Common myeloid progenitor, CD34-positive (primary cell): ENCODE data around the gene CRLF1.

Experiments used
- CTCF ChIA-PET: fragments of 350-600 bp; sonication (Branson Sonifier 250); formaldehyde crosslinking; loops from one replicate; lab custom pipeline; 2021; ENCODE audit warnings: antibody characterized with exemption; lab: Charles Lee
- POLR2A ChIA-PET: fragments of 350-600 bp; sonication (Branson Sonifier 250); formaldehyde crosslinking; loops from one replicate; lab custom pipeline; 2021; ENCODE audit warnings: antibody characterized with exemption; lab: Charles Lee
- DNase-seq, 3 donors: peaks; one replicate each; pipeline versions ENCODE4 v3.0.0 to v3.0.0-alpha.2; 2013
- H3K27ac ChIP-seq, 2 experiments: 1 replicate in 1 of 2; 2 replicates in 1 of 2; pipeline ENCODE4 v1.7.0; 2013; ENCODE audit warnings: inconsistent platforms in 2 of 2, low read length in 2 of 2, mild to moderate bottlenecking in 2 of 2, low read depth in 1 of 2, moderate library complexity in 1 of 2; ENCODE audit not compliant: severe bottlenecking in 2 of 2, insufficient read depth in 1 of 2, poor library complexity in 1 of 2
- H3K27me3 ChIP-seq, 5 experiments: replicated peaks in 2 of 5; 1 replicate in 3 of 5; 2 replicates in 2 of 5; pipeline versions ENCODE4 v1.6.1 to v1.7.0; 2013; ENCODE audit warnings: low read length in 4 of 5, mild to moderate bottlenecking in 2 of 5, moderate library complexity in 2 of 5, inconsistent platforms in 1 of 5; ENCODE audit not compliant: insufficient read depth in 5 of 5, control insufficient read depth in 4 of 5
- H3K36me3 ChIP-seq, 4 experiments: 1 replicate in 2 of 4; 2 replicates in 2 of 4; pipeline versions ENCODE4 v1.6.1 to v1.7.0; 2013; ENCODE audit warnings: low read length in 3 of 4, control low read depth in 1 of 4, mild to moderate bottlenecking in 1 of 4; ENCODE audit not compliant: control insufficient read depth in 4 of 4, insufficient read depth in 4 of 4
- H3K4me1 ChIP-seq, 4 experiments: 1 replicate in 3 of 4; 2 replicates in 1 of 4; pipeline versions ENCODE4 v1.6.1 to v1.7.1; 2013; ENCODE audit warnings: low read length in 3 of 4, mild to moderate bottlenecking in 3 of 4, control low read depth in 1 of 4, inconsistent platforms in 1 of 4, moderate library complexity in 1 of 4; ENCODE audit not compliant: control insufficient read depth in 4 of 4, insufficient read depth in 4 of 4; ENCODE audit errors: control extremely low read depth in 1 of 4
- H3K4me3 ChIP-seq, 7 experiments: 1 replicate in 4 of 7; 2 replicates in 3 of 7; pipeline versions ENCODE4 v1.5.1 to v1.7.0; 2013; ENCODE audit warnings: mild to moderate bottlenecking in 7 of 7, low read length in 6 of 7, moderate library complexity in 6 of 7, inconsistent platforms in 2 of 7, low read depth in 2 of 7, control low read depth in 1 of 7; ENCODE audit not compliant: insufficient read depth in 4 of 7, control insufficient read depth in 1 of 7; ENCODE audit errors: extremely low read depth in 1 of 7
- H3K9me3 ChIP-seq, 5 experiments: 1 replicate in 4 of 5; 2 replicates in 1 of 5; pipeline versions ENCODE4 v1.6.1 to v1.7.1; 2013; ENCODE audit warnings: low read length in 4 of 5, mild to moderate bottlenecking in 2 of 5, inconsistent platforms in 1 of 5, low read depth in 1 of 5, moderate library complexity in 1 of 5; ENCODE audit not compliant: control insufficient read depth in 4 of 5, insufficient read depth in 2 of 5; ENCODE audit errors: control extremely low read depth in 1 of 5
- WGBS: methylation state at CpG from one replicate; pipeline ENCODE4 v1.1.5; 2013; ENCODE audit not compliant: insufficient coverage; 5-methylcytosine and 5-hydroxymethylcytosine counted together

The CRLF1 gene

DNA sequence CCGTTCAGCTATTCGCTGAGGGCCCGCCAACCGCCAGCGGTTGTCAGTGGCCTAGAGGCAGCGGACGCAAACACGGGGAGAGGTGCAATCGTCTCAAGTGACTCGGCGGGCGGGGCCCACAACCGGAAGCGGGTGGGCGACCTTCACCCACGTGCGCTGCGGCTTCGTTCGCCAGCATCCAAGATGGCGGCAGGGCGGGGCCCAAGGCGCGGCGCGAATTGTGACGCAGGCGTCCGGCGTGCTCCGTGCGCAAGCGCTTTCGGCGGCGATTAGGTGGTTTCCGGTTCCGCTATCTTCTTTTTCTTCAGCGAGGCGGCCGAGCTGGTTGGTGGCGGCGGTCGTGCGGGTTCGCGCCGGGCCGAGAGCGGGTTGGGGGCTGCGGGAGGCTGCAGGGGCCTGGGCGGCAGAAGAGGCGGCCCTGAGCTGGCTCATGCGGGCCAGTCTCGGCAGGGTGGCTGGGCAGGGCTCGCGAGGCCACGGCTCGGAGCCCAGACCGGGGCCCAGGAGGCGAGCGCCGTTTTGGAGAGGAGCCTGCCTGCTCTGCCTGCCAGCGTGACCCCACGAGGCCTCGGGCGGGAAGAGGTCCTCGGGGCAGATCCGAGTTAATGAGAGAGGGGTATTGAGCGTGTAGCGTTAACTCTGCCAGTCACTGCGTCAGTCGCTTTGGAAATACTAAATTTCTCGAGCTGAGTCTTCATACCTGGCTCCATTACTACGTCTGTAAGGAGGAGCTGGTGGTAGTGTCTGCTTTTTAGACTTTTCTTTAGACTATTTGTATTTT lies 34.8 kb downstream of the CRLF1 start, which contains the start of gene UBA52:
TSS of gene UBA52 (plus strand) at position 294 of the 781 bp plus-strand sequence. CDS start 1,444 bp downstream, outside the sequence.
- Histone ChIP-seq H3K36me3 (peaks cover 23 to 63% (median 52%) of the 10 kb centered on the region in 4 experiments), H3K27ac (peak within 1 kb of the TSS; percentile 79 to 96), H3K4me1 (peaks cover 7 to 22% (median 20%) of the 10 kb centered on the region in 4 experiments), H3K27me3 (no peaks in the 10 kb centered on the region), H3K4me3 (peak within 1 kb of the TSS; percentile 68 to 99 (median 95)), H3K9me3 (no peaks in the 10 kb centered on the region)
- DNase-seq, result peak; percentile 98 to 99 (median 99)
- ChIA-PET POLR2A (interaction anchor here (0.6 to 1.7 kb wide), 6 partner anchors 14 to 279 kb away, joined by 3 to 15 read pairs (median 4); partner anchors contain the start of genes ELL, KXD1 and REX1BD), CTCF (interaction anchor here (0.9 to 6.3 kb wide), 7 partner anchors 10 to 79 kb away, joined by 3 to 43 read pairs (median 5); partner anchors contain the start of gene REX1BD)
- under 1% methylated on average over 70 of the region's 75 CpGs for WGBS

DNA sequence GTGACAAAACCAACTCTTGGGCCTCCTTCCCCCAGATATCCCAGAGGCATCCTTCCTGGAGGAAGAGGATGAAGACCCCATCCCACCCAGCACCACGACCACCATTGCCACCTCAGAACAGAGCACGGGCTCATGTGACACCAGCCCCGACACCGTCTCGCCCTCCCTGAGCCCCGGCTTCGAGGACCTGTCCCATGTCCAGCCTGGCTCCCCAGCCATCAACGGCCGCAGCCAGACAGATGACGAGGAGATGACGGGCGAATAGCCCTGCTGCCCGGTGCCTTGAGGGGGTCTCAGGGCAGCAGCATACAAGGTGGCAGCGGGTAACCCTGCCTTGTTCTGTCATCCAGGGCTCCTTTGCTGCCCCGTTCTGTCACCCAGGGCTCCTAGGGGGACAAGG lies 38.2 kb downstream of the CRLF1 start:
- POLR2A ChIA-PET, result no interaction called here

DNA sequence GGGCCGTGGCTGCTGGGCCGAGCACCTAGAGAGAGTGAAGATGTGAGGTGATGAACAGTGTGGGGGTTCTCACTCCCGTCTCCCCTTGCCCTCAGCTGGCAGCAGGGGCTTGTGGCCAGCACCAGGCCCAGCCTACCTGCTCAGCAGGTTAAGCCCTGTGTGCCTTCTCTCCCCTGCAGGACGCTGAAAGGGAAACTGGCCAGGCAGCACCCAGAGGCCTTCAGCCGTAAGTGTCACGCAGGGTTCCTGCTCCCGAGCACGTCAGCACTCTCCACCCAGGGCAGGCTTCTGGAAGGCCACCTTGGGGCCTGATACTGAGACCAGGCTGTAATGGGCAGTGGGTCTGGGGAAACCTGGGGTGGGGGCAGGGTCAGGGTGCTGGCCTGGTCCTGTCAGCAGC lies 39.6 kb downstream of the CRLF1 start:
- CTCF ChIA-PET, result interaction anchor here (1.1 to 1.2 kb wide), 2 partner anchors 10 to 23 kb away, joined by 3 read pairs; partner anchors contain the start of gene KXD1
- H3K4me1 ChIP-seq, result peaks cover 0 to 7% (median 5%) of the 10 kb centered on the region in 4 experiments

More for the DNA sequence above, 38.2 kb downstream of the CRLF1 start:
- 96% methylated on average over 14 of the region's 15 CpGs for WGBS
- H3K27ac ChIP-seq, result no peak overlapping the region
- CTCF ChIA-PET, result no interaction called here
- no peak for DNase-seq
- H3K27me3 ChIP-seq, result no peaks in the 10 kb centered on the region
- peaks cover 7 to 20% (median 16%) of the 10 kb centered on the region in 4 experiments for H3K4me1 ChIP-seq
- H3K36me3 ChIP-seq, result peaks cover 15 to 60% (median 46%) of the 10 kb centered on the region in 4 experiments
- H3K4me3 ChIP-seq, result no peak overlapping the region
- no peaks in the 10 kb centered on the region for H3K9me3 ChIP-seq

DNA sequence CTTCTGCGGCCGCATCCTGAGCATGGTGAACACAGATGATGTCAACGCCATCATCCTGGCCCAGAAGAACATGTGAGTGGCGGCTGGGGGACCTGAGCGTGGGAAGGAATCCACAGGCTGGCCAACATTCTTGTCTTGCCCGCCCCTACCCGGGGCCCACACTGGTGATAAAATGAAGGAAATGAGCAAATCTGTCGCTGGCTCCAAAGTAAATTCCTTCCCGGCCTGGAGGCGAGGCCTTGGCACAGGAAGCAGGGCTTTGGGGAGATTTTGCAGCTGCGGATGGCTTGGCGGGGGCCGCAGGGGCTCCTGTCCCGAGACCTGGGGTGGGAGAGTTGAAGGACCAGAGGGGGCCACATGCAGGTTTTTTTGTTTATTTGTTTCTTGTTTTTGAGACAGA lies 44.5 kb downstream of the CRLF1 start:
- POLR2A ChIA-PET, result no interaction called here

More for the DNA sequence above, 39.6 kb downstream of the CRLF1 start:
- DNase-seq, result no peak
- POLR2A ChIA-PET, result no interaction called here
- Histone ChIP-seq H3K27me3 (no peaks in the 10 kb centered on the region), H3K9me3 (no peaks in the 10 kb centered on the region), H3K27ac (no peak overlapping the region), H3K4me3 (no peak overlapping the region), H3K36me3 (peaks cover 22 to 72% (median 49%) of the 10 kb centered on the region in 4 experiments)
- WGBS, result 100% methylated on average over 4 of the region's 8 CpGs

DNA sequence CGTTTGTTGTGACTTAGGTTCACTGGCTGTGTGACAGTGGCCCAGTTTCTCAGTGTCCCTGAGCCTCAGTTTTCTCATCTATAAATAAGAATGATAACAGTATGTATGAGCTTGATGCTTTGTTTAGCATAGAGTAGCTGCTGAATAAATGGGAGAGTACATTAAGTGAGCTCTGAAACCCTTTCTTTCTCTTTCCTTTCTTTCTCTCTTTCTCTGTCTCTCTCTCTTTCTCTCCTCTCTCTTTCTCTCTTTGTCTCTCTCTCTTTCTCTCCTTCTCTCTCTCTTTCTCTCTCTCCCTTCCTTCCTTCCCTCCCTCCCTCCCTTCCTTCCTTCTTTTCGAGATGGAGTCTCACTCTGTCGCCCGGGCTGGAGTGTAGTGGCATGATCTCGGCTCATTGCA lies 46.9 kb downstream of the CRLF1 start:
- WGBS, result 30% methylated on average over 2 of the region's 5 CpGs
- Histone ChIP-seq H3K36me3 (peaks cover 9 to 32% (median 18%) of the 10 kb centered on the region in 4 experiments), H3K27ac (no peak overlapping the region), H3K9me3 (no peaks in the 10 kb centered on the region), H3K4me3 (no peak overlapping the region), H3K27me3 (no peaks in the 10 kb centered on the region), H3K4me1 (peaks cover 5 to 18% (median 11%) of the 10 kb centered on the region in 4 experiments)
- ChIA-PET CTCF (interaction anchor here (1.6 to 2.3 kb wide), 2 partner anchors 11 to 40 kb away, joined by 5 to 7 read pairs; partner anchors contain the start of gene UBA52), POLR2A (no interaction called here)
- DNase-seq, result no peak

More for the DNA sequence above, 44.5 kb downstream of the CRLF1 start:
- Histone ChIP-seq H3K9me3 (no peaks in the 10 kb centered on the region), H3K27me3 (no peaks in the 10 kb centered on the region), H3K4me1 (peaks cover 5 to 18% (median 11%) of the 10 kb centered on the region in 4 experiments), H3K4me3 (no peak overlapping the region), H3K27ac (no peak overlapping the region), H3K36me3 (peaks cover 14 to 55% (median 32%) of the 10 kb centered on the region in 4 experiments)
- CTCF ChIA-PET, result no interaction called here
- 86% methylated on average over 12 of the region's 14 CpGs for WGBS
- no peak for DNase-seq

DNA sequence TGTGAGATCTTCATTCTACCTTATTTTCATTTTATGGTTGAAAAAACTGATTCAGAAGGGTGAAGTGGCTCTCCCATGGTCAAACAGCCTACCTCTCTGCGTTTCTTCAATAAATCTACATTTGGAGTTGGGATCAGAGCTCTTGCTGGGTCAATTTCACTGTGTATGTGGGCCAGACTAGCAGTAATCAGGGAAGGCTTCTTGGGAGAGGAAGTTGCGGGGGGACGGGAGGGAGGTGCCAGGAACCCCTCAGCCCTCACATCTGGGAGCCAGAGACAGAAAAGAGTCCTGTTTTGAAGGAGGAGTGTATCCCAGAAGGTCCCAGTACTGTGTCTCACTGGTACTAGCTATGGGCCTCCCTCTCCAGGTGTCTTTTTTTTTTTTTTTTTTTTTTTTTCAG lies 48.0 kb downstream of the CRLF1 start:
- Histone ChIP-seq H3K4me3 (peak overlapping the region in 6 of 7 experiments; percentile 86 to 97 (median 94)), H3K4me1 (peaks cover 5 to 18% (median 11%) of the 10 kb centered on the region in 4 experiments), H3K27me3 (no peaks in the 10 kb centered on the region), H3K36me3 (peaks cover 5 to 21% (median 16%) of the 10 kb centered on the region in 4 experiments), H3K9me3 (no peaks in the 10 kb centered on the region), H3K27ac (peak overlapping the region; percentile 82 to 94)
- POLR2A ChIA-PET, result interaction anchor here (1.8 kb wide), 1 partner anchor 13 kb away, joined by 5 read pairs; the partner anchor contains the start of gene UBA52
- no peak for DNase-seq
- CTCF ChIA-PET, result interaction anchor here (0.8 to 2.3 kb wide), 7 partner anchors 12 to 119 kb away, joined by 3 to 7 read pairs (median 3); partner anchors contain the start of gene UBA52
- WGBS, result 50% methylated on average over 1 of the region's 3 CpGs
